ENCODE measurements around the gene CCNYL1. TPM values are rescaled to one million over a fixed set of nuclear protein-coding genes. Genes with fewer than 3 reads are reported as not detected.
A peak's percentile ranks its signal among the peaks of the same experiment; 100 is the strongest.

The CCNYL1 gene
- total RNA-seq: 24.3 and 26.5 TPM in 2 replicates
- long read RNA-seq, partial matches to known transcripts: 1 of 3 reads
- long read RNA-seq, other reads (novel, unspliced or antisense): 2 of 3 reads

DNA sequence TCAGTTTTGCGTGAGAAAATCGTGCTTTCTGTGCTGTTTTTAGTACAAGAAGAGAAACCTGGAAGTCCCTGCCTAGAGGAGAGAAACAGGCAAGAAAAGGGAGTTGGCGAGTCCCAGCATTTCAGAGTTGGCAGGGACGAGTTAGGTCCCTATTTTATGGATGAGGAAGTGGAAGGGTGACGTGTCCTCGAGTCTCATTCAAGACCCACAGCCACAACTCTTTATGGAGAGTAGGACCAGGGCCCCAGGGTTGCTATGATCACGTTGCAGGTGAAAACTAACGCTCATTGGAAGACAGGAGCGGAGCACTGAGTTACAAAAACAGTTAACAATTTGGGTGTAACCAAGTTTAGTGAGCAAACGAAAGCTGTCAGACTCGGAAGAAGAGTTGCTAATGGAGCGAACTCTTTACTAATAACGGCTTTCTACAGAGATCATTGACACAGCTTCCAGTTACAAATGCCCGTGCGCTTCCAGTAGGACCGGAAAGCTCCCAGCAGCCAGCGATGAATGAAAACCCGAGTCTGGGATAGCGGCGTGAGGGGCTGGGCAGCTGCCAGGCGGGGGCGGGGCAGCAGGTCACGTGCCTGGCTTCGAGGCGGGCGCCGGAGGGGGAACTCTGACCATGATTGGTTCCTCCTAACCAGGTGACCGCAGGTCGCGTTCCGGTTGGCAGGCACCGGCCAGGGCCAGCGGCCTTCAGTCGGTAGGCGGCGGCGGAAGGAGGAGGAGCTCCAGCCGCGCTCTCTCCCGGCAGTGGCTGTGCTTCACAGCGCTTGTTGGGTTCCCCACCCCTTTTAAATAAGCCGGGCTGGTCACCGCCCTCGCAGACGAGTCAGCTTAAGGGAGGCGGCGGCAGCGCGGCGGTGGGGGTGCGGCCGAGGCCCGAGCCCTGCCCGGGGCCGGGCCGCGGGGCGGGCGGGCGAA lies at the start of gene CCNYL1:
Gene CCNYL1 (plus strand): TSS at position 827 of the 927 bp plus-strand sequence. CDS start 257 bp downstream, outside the sequence.
- Mint-ChIP-seq H3K4me3 (peak within 1 kb of the TSS; percentile 96), H3K4me1 (peaks cover 20% of the 10 kb centered on the region), H3K36me3 (ENCODE audit: low read depth) (peaks cover 2% of the 10 kb centered on the region), H3K27me3 (ENCODE audit: low read depth) (peaks cover 2% of the 10 kb centered on the region), H3K9me3 (no peaks in the 10 kb centered on the region), H3K27ac (ENCODE audit: unreplicated experiment) (peak within 1 kb of the TSS; percentile 65)
- peak; percentile 93 for DNase-seq (ENCODE audit: low read depth, low spot score)
- TF ChIP-seq CTCF (conservative IDR thresholded peaks at IDR 0.05): peak; percentile 35

GRCh38 chr2:207662203-207662602 lies 49.2 kb upstream of the CCNYL1 start:
- no peaks in the 10 kb centered on the region for H3K4me1 Mint-ChIP-seq
- TF ChIP-seq CTCF (conservative IDR thresholded peaks at IDR 0.05): no peak
- H3K4me3 Mint-ChIP-seq: no peak overlapping the region
- H3K9me3 Mint-ChIP-seq: no peaks in the 10 kb centered on the region
- H3K27me3 Mint-ChIP-seq (ENCODE audit: low read depth): no peaks in the 10 kb centered on the region
- no peaks in the 10 kb centered on the region for H3K36me3 Mint-ChIP-seq (ENCODE audit: low read depth)
- no peak for DNase-seq (ENCODE audit: low read depth, low spot score)
- H3K27ac Mint-ChIP-seq (ENCODE audit: unreplicated experiment): no peak overlapping the region

GRCh38 chr2:207663870-207664545 lies 47.4 kb upstream of the CCNYL1 start:
- Mint-ChIP-seq H3K27ac (ENCODE audit: unreplicated experiment) (no peak overlapping the region), H3K4me3 (no peak overlapping the region), H3K27me3 (ENCODE audit: low read depth) (no peaks in the 10 kb centered on the region), H3K36me3 (ENCODE audit: low read depth) (no peaks in the 10 kb centered on the region), H3K9me3 (no peaks in the 10 kb centered on the region), H3K4me1 (no peaks in the 10 kb centered on the region)
- DNase-seq (ENCODE audit: low read depth, low spot score): no peak
- no peak for TF ChIP-seq CTCF (conservative IDR thresholded peaks at IDR 0.05)

DNA sequence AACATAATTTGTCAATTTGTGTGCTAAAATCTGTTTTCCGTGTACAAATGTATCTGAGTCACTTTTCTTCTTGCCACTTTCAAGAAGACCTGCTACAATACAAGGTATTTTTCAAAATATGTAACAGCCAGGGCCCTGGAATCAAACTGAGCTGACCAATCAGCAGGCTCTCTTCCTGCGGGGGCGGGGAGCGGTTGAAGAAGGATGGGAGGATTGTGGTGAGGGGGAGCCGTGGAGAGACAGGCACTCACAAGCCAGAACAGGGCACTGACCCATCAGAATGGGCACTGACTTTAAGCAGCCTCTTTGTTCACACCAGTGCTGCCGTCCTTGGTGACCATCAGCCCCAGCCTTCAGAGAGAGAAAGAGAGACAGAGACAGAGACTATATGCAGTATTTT lies 40.6 kb upstream of the CCNYL1 start:
- no peak overlapping the region for H3K27ac Mint-ChIP-seq (ENCODE audit: unreplicated experiment)

More for the DNA sequence above, 40.6 kb upstream of the CCNYL1 start:
- TF ChIP-seq CTCF (conservative IDR thresholded peaks at IDR 0.05): no peak
- no peaks in the 10 kb centered on the region for H3K36me3 Mint-ChIP-seq (ENCODE audit: low read depth)
- no peak overlapping the region for H3K4me3 Mint-ChIP-seq
- no peak for DNase-seq (ENCODE audit: low read depth, low spot score)
- no peaks in the 10 kb centered on the region for H3K9me3 Mint-ChIP-seq
- no peaks in the 10 kb centered on the region for H3K4me1 Mint-ChIP-seq
- no peaks in the 10 kb centered on the region for H3K27me3 Mint-ChIP-seq (ENCODE audit: low read depth)
